OCI-LY7 (cell line): ENCODE results near the gene PTGDS. TPM values are rescaled to one million over a fixed set of nuclear protein-coding genes. Genes with fewer than 3 reads are reported as not detected.

Experiments used
- BruUV-seq: library from RNA; stranded (reverse); fragments of 400-500 nt; replicated peaks from 2 replicates; lab custom pipeline; 2021; lab: Mats Ljungman, UMichigan
- CTCF ChIA-PET: fragments of 300-600 bp; sonication (Branson Sonifier 250); formaldehyde crosslinking; loops from one replicate; lab custom pipeline; 2022; ENCODE audit warnings: antibody characterized with exemption; ENCODE audit not compliant: unreplicated experiment; lab: Charles Lee
- POLR2A ChIA-PET: fragments of 300-600 bp; sonication (Branson Sonifier 250); formaldehyde crosslinking; loops from one replicate; lab custom pipeline; 2022; ENCODE audit warnings: antibody characterized with exemption; lab: Charles Lee
- DNase-seq: peaks from one replicate; pipeline ENCODE4 v3.0.0-alpha.2; 2015; ENCODE audit warnings: low spot score
- H2AFZ ChIP-seq: fragments of 200-600 bp; sonication (generic), shearing (Covaris generic); 2 replicates; pipeline ENCODE4 v1.6.1; 2014; ENCODE audit warnings: mild to moderate bottlenecking, antibody characterized with exemption, low read length, moderate library complexity
- H3K27ac ChIP-seq: fragments of 200-600 bp; sonication (generic); 2 replicates; pipeline ENCODE4 v1.5.1; 2014; ENCODE audit warnings: mixed run types, low read depth, mild to moderate bottlenecking, moderate library complexity, low read length, inconsistent platforms; ENCODE audit not compliant: poor library complexity, severe bottlenecking
- H3K36me3 ChIP-seq: fragments of 200-600 bp; sonication (generic); 2 replicates; pipeline ENCODE4 v1.6.1; 2014; ENCODE audit warnings: mild to moderate bottlenecking, antibody characterized with exemption, low read length, moderate library complexity, mixed read lengths; ENCODE audit not compliant: insufficient read depth
- H3K4me1 ChIP-seq: fragments of 200-600 bp; sonication (generic); 2 replicates; pipeline ENCODE4 v1.5.1; 2014; ENCODE audit warnings: mild to moderate bottlenecking, low read length; ENCODE audit not compliant: insufficient read depth, poor library complexity, severe bottlenecking
- H3K4me2 ChIP-seq: fragments of 200-600 bp; sonication (generic); 2 replicates; pipeline ENCODE4 v1.6.1; 2014; ENCODE audit warnings: mild to moderate bottlenecking, low read length
- H3K4me3 ChIP-seq: fragments of 200-600 bp; sonication (generic); 2 replicates; pipeline ENCODE4 v1.5.1; 2014; ENCODE audit warnings: mild to moderate bottlenecking, low read depth, low read length; ENCODE audit not compliant: poor library complexity, severe bottlenecking
- H3K79me2 ChIP-seq: fragments of 200-600 bp; sonication (generic); 2 replicates; pipeline ENCODE4 v1.6.1; 2016; ENCODE audit warnings: low read depth, mild to moderate bottlenecking, low read length, moderate library complexity, mixed read lengths; ENCODE audit not compliant: insufficient read depth
- H3K9me2 ChIP-seq: fragments of 200-600 bp; sonication (generic); 2 replicates; pipeline ENCODE4 v1.6.1; 2016; ENCODE audit warnings: mild to moderate bottlenecking, low read length, mixed read lengths; ENCODE audit not compliant: insufficient read depth
- H3K9me3 ChIP-seq: fragments of 200-600 bp; sonication (generic); 2 replicates; pipeline ENCODE4 v1.6.1; 2014; ENCODE audit warnings: mild to moderate bottlenecking, mixed run types, low read length, mixed read lengths
- H4K20me1 ChIP-seq: fragments of 200-600 bp; sonication (generic); 2 replicates; pipeline ENCODE4 v1.6.1; 2014; ENCODE audit warnings: mild to moderate bottlenecking, antibody characterized with exemption, low read length, moderate library complexity, mixed read lengths; ENCODE audit not compliant: insufficient read depth
- CTCF ChIP-seq: fragments of 200-600 bp; sonication (generic); conservative IDR thresholded peaks from 2 replicates; pipeline ENCODE4 v1.5.1; 2014; ENCODE audit warnings: mild to moderate bottlenecking, antibody characterized with exemption, low read length, moderate library complexity, mixed read lengths
- EZH2phosphoT487 ChIP-seq: fragments of 200-600 bp; sonication (generic); IDR thresholded peaks from 2 replicates; pipeline ENCODE4 v1.6.1; 2018; ENCODE audit warnings: low read depth, borderline replicate concordance, mild to moderate bottlenecking, mixed run types, antibody characterized with exemption, low read length, moderate library complexity, mixed read lengths
- intact Hi-C: fragments of 100-400 bp; cut with micrococcal nuclease; formaldehyde crosslinking; loops from one replicate; pipeline ENCODE4 v1.10.0; 2022; ENCODE audit not compliant: unreplicated experiment
- total RNA-seq, 2 experiments: library from RNA; depleted of rRNA in 1 of 2; stranded (reverse); fragments of >200 nt in 1 of 2; shearing (Covaris generic) in 1 of 2; gene quantifications; 2 replicates each; pipeline ENCODE4 v1.2.3, GENCODE V29; 2014 to 2022

Gene PTGDS
- total RNA-seq, 2 experiments from 2014 or later: not detected

- TF ChIP-seq CTCF (no peak), EZH2phosphoT487 (no peak)
- DNase-seq: no peak
- Histone ChIP-seq H3K4me1 (peaks cover 4% of the 10 kb centered on the region), H3K4me2 (no peak overlapping the region), H3K27ac (no peak overlapping the region), H3K79me2 (no peaks in the 10 kb centered on the region), H4K20me1 (no peaks in the 10 kb centered on the region), H2AFZ (no peak overlapping the region), H3K9me3 (no peaks in the 10 kb centered on the region), H3K36me3 (no peaks in the 10 kb centered on the region), H3K4me3 (no peak overlapping the region), H3K9me2 (no peaks in the 10 kb centered on the region)
- ChIA-PET POLR2A (interaction anchor here (0.5 kb wide), 1 partner anchor 72 kb away, joined by 3 read pairs; no protein-coding TSS in a partner anchor), CTCF (no interaction called here)
- BruUV-seq: no TSS peak
- intact Hi-C loops: no loop called here
Measured at GRCh38 chr9:137006116-137007003, 29.1 kb downstream of the PTGDS start.

DNA sequence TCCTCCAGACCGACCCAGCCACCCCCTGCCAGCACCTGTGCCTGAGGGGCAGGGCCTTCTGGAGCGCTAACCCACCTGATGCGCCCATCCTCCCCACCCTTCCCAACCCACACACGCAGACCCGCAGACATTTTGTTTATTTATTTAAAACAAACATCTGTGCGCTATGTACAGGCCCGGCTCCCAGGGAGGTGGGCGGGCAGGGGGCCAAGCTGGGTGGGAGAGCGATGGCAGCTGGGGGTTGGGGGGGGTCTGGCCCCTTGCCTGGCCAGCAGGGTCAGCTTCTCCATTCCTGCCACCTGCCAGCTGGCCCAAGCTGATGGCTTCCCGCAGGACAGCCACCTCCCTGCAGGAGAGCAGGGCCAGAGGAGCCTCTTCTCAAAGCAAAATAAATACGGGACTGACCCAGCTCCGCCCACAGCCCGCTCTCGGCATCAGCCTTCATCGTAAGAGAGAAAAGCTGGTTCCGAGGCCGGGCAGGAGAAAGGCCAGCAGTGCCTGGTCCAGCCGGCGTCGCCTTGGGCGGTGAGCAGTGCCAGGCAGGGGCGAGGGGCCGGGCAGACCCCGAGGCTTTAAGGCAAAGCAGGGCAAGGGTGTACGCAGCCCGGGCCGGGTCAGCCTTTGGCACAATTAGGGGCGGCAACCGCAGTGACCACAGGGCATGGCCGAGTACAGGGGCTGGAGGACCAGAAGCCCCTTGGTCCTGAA lies 30.0 kb downstream of the PTGDS start:
- POLR2A ChIA-PET: interaction anchor here (0.5 to 0.6 kb wide), 3 partner anchors 72 to 331 kb away, joined by 3 to 6 read pairs (median 4); no protein-coding TSS in a partner anchor
- no peak overlapping the region for H2AFZ ChIP-seq
- no peaks in the 10 kb centered on the region for H3K36me3 ChIP-seq
- H3K4me1 ChIP-seq: peaks cover 4% of the 10 kb centered on the region
- no peak for DNase-seq
- H3K4me3 ChIP-seq: no peak overlapping the region
- BruUV-seq: no TSS peak
- H3K4me2 ChIP-seq: no peak overlapping the region
- H3K79me2 ChIP-seq: no peaks in the 10 kb centered on the region
- no peak for TF ChIP-seq CTCF
- no peak for TF ChIP-seq EZH2phosphoT487
- H3K9me2 ChIP-seq: no peaks in the 10 kb centered on the region
- no peaks in the 10 kb centered on the region for H3K9me3 ChIP-seq
- H4K20me1 ChIP-seq: no peaks in the 10 kb centered on the region
- no peak overlapping the region for H3K27ac ChIP-seq
- CTCF ChIA-PET: no interaction called here
- intact Hi-C loops: no loop called here
